Adrenal gland (tissue), 5 donors: Measurements from ENCODE around the gene RPP30.

Experiments
- POLR2A ChIP-seq, 2 donors: fragments of 450-650 bp; IDR thresholded peaks; one replicate each; pipeline ENCODE4 v1.6.1; 2017; ENCODE audit warnings: antibody characterized with exemption in 2 of 2, mild to moderate bottlenecking in 2 of 2, moderate library complexity in 1 of 2
- TF ChIP-seq, protein P1 (sequence below), 6 experiments: fragments of 450-650 bp in 4 of 6; fragments of 200-600 bp in 2 of 6; sonication (generic) in 1 of 6; IDR thresholded peaks; 1 replicate in 5 of 6; 2 replicates in 1 of 6; pipeline versions ENCODE4 v1.5.1 to v1.8.0; 2016 to 2021; ENCODE audit warnings: antibody characterized with exemption in 6 of 6, mild to moderate bottlenecking in 2 of 6, moderate library complexity in 1 of 6
- donor health status: DM: no; HTN: no; CAD: no.

- TF ChIP-seq, protein P1, sequence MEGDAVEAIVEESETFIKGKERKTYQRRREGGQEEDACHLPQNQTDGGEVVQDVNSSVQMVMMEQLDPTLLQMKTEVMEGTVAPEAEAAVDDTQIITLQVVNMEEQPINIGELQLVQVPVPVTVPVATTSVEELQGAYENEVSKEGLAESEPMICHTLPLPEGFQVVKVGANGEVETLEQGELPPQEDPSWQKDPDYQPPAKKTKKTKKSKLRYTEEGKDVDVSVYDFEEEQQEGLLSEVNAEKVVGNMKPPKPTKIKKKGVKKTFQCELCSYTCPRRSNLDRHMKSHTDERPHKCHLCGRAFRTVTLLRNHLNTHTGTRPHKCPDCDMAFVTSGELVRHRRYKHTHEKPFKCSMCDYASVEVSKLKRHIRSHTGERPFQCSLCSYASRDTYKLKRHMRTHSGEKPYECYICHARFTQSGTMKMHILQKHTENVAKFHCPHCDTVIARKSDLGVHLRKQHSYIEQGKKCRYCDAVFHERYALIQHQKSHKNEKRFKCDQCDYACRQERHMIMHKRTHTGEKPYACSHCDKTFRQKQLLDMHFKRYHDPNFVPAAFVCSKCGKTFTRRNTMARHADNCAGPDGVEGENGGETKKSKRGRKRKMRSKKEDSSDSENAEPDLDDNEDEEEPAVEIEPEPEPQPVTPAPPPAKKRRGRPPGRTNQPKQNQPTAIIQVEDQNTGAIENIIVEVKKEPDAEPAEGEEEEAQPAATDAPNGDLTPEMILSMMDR (IDR thresholded peaks at IDR 0.05), result no peak
- TF ChIP-seq POLR2A (IDR thresholded peaks at IDR 0.05), result no peak
These were observed 17.9 kb downstream of the RPP30 start for GRCh38 chr10:90889636-90890035.
